CD4-positive, alpha-beta T cell treated with Interferon alpha-2 for 1 hour (primary cell): ENCODE measurements around the gene OBSCN.
"Not testable (repeated sequence)": the region's sequence is repeated elsewhere in the genome, so short reads cannot be mapped to it uniquely, and the experiment has no call there.

Experiments
- DNase-seq, 2 donors: peaks; one replicate each; pipeline ENCODE4 v3.0.0-alpha.2; 2020 to 2022

The OBSCN gene

DNA sequence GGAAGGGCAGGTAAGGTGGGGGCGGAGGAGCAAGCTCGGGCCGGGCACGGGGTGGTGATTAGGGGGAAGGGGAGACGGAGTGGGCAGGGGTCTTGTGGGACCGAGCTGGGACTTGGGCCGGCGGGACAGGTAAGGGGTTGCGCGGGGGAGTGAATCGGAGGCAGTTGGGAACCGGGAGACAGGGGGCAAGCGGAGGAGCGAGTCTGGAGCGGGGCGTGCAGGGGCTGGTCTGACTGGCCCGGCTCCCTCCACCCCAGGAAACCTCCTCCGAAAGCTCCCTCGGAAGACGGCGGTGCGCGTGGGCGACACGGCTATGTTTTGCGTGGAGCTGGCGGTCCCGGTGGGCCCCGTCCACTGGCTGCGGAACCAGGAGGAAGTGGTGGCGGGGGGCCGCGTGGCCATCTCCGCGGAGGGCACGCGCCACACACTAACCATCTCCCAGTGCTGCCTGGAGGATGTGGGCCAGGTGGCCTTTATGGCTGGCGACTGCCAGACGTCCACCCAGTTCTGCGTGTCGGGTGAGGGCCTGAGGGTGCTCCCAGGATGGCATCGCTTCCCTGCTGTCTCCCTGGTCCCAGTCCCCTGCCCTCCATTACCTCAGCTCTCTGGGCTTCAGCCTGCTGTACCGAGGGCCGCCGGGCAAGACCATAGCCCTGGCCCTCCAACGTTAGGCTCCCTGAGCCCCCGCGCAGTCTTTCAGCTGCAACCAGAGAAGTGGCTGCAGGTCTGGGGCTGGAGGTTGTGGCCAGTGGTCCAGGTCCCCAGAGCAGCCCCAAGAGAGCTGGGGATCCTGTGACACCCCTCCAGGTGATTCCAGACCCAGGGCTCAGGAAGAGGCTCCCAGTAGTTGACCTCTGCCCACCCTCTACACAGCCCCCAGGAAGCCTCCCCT lies 6.3 kb downstream of the OBSCN start:
- no peak for DNase-seq

DNA sequence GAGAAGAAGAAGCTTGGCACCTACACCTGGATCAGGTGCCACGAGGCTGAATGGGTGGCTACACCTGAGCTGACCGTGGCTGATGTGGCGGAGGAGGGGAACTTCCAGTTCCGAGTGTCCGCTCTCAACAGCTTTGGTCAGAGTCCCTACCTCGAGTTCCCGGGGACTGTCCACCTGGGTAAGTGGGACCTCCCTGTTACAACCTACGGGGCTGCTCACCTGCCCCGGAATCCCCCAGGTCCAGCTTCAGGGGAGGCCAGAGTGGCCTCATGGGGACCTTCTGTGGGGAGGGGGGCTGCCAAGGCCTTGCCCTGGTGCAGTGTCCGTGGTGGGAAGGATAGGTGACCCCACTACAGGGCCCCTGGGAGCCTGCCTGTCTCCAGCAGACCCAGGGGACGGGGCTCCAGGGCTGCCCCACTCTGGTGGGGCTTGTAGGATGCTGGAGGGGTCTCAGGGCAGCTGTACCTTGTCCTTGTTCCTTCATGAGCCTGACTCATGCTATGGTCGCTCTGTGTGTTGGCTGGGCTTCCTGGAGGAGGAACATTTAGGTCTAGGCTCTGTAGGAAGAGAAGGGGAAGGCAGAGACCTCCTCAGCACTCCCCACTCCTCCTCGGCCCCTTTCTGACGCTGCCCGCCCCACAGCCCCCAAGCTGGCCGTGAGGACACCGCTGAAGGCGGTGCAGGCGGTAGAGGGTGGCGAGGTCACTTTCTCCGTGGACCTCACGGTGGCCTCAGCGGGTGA lies 7.2 kb downstream of the OBSCN start:
- no peak for DNase-seq

DNA sequence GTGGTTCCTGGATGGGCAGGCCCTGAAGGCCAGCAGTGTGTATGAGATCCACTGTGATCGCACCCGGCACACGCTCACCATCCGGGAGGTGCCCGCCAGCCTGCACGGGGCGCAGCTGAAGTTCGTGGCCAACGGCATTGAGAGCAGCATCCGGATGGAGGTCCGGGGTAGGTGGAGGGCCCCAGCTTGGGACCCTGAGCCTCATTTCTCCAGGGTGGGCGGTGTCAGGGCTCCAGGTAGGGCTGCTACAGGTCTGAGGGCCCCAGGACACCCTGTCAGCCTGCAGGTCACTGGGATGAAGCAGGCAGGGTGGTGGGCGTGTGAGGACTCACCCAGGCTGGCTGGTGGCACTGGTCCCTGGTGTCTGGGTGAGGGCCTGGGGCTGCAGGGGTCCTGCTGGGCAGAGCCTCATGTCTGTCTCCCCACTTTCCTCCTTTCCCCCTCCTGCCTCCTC lies 7.8 kb downstream of the OBSCN start:
- no peak for DNase-seq

DNA sequence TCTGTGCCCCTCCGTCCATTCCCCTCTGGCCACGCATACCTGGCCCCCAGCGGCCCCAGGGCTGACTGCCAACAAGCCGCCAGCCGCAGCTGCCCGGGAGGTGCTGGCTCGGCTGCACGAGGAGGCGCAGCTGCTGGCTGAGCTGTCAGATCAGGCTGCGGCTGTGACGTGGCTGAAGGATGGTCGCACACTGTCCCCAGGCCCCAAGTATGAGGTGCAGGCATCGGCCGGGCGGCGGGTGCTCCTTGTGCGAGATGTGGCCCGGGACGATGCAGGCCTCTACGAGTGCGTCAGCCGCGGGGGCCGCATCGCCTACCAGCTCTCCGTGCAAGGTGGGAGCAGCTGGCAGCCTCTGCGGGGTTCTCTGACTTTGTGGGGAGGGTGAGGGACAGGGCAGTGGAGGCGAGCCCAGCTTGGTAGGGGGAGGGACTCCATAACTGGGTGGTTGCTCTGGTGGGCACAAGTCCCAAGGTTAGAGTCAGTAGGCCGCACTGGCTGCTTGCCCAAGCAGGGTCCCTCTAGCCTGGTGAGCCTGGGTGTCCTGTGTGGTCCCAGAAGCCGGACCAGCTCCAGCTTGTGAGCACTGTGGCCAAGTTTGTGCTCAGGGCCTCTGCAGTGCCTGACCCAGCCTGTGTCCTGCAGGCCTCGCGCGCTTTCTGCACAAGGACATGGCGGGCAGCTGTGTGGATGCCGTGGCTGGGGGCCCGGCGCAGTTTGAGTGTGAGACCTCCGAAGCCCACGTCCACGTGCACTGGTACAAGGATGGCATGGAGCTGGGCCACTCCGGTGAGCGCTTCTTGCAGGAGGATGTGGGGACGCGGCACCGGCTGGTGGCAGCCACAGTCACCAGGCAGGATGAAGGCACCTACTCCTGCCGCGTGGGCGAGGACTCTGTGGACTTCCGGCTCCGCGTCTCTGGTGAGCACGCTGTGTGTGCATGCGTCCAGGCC lies 8.8 kb downstream of the OBSCN start:
- no peak for DNase-seq

DNA sequence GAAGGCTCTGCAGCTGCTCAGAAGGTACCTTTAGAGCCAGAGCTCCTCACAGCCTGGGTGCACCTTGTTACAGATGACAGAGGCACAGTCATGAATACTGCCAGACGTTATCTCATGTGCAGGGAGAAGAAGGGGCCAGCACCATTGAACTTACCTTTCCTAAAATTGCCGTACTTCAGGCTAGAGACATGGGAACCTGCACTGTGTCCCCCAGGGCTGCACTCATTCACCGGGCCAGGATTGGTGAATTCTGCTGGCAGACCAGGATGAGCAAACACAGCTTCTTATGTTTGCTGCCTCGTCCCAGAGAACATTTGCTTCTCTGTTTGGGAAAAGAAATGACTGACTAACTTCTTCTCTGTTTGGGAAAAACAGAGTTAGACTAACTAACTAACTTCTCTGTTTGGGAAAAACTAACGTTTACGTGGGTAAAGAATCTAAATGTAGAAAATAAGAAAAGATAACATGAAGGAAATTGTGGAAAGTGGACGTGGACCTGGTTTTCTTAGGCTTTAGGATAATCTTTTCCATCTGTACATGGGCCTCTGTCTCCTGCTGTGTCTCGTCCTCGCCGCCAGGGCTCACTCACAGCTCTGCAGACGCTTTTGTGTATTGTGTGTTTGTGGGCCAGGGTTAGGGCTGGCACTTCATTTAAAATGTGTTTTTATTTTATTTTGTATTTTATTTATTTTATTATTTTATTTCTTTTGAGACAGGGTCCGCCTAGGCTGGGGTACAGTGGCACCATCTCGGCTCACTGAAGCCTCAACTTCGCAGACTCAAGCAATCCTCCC lies 9.9 kb downstream of the OBSCN start:
- DNase-seq, result no peak

DNA sequence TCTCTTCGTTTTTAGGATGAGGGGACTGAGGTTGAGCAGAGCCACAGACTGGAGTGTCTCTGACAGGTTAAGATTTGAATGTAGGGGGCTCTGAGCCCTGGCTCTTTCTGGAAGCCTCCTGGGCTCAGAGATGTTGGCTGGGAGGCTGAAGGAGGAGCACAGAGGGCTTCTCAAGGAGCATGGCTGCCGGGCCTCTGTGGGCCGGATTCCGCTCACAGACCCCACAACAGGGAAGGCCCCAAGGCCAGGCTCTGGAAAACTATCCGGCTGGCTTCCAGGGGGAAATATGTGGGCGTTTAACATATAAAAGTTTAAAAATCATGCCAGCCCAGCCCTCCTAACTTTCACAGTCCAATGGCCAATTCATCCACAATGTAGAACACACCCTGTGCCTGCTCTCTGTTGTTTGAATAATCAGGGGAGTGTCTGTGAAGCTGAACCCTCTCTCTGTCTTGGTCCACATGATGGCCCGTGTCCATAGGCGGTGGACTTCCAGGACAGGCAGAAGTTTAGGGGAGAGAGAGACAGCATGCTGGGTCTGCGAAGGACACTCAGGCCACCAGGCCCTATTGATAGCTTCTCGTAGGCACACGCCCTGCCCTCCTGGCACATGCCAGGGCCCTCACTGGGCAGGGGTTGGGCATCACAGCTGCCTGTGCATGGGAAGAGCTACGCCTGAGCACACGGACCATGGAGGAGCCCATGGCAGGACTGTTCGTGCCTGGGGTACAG lies 10.8 kb downstream of the OBSCN start:
- no peak for DNase-seq

DNA sequence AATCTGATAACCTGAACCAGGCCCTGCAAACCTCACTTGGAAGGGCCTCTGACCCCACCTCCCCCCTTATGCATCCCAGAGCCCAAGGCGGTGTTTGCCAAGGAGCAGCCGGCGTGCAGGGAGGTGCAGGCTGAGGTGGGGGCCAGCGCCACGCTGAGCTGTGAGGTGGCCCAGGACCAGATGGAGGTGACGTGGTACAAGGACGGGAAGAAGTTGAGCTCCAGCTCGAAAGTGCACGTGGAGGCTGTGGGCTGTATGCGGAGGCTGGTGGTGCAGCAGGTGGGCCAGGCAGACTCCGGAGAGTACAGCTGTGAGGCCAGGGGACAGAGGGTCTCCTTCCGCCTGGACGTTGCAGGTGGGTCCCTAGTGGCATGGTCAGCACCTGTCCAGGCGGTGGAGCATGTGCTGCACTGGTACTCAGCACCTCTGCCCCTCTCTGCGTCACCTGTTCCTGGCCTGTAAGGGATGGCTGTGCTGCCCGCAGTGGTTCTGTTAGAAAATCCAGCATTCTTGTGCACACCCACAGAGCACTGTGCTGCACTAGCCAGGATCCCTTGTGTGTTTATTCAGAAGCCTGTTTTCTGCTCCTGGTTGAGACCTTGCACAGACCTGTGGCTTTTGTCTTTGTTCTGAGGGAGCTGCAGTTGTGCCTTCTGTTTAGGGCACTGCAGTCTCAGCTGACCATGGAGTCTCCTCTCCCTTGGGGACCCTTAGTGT lies 11.6 kb downstream of the OBSCN start:
- DNase-seq, result no peak

DNA sequence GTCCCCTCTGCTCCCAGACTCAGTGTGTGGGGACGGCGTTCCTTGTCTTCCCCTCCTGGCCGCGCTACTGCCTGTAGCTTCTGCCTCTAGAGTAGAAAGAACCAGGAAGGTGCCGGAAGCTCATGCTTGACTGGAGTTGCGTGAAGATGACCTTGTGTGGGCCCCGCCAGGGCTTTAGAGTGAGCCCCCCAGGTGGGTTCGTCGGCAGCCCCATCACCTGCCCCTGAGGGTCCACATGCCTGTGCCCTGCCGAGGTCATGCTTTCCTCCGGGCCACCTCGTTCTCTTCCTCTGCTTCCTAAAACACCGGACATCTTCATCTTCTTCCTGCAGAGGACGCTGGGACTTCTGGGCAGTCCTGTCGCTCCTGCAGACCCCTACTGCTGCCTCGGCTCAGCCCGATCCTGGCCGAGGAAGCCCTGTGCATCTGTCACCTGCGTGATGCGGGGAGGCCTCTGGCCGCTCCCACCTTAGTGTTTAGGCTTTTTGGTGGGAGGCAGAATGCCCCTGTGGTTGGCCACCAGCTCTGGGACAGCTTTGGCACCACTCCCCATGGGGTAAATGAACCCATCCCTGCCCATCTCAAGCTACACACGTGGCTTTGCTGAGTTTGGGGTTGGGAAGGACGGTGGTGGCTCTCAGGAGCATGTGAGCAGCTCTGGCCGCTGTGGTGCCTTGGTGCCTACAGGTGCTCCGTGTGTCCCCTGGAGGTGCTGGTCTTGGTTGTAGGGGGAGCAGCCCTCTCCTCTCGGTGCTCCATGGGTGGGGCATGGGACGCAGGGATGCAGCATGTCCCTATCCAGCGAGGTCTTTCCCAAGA lies 12.3 kb downstream of the OBSCN start:
- DNase-seq, result no peak

DNA sequence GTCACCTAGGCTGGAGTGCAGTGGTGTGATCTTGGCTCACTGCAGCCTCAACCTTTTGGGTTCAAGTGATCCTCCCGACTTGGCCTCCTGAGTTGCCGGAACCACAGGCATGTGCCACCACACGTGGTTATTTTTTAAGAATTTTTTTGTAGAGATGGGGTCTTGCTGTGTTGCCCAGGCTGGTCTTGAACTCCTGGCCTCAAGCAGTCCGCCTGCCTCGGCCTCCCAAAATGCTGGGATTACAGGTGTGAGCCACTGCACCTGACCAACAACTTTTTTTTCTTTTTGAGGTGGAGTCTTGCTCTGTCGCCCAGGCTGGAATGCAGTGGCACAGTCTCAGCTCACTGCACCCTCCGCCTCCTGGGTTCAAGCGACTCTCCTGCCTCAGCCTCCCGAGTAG lies 13.3 kb downstream of the OBSCN start:
- DNase-seq, result not testable (repeated sequence)

DNA sequence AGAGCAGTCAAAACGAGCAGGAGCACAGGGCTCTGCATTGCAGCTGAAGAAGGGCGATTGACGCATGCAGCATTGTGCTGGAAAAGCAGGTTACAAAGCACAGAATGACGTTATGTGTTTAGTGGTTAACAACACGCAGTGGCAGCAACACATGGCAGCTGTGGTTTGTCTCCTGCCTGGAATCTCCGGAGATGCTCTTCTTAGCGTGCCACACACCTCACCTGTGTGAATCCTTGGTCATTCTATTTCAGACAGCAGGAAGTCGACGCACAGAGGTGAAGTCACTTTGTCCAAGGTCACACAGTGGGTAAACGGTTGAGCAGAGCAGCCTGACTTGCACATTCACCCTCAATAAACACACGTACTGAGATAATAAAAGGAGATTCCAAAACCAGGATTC lies 14.7 kb downstream of the OBSCN start:
- no peak for DNase-seq

DNA sequence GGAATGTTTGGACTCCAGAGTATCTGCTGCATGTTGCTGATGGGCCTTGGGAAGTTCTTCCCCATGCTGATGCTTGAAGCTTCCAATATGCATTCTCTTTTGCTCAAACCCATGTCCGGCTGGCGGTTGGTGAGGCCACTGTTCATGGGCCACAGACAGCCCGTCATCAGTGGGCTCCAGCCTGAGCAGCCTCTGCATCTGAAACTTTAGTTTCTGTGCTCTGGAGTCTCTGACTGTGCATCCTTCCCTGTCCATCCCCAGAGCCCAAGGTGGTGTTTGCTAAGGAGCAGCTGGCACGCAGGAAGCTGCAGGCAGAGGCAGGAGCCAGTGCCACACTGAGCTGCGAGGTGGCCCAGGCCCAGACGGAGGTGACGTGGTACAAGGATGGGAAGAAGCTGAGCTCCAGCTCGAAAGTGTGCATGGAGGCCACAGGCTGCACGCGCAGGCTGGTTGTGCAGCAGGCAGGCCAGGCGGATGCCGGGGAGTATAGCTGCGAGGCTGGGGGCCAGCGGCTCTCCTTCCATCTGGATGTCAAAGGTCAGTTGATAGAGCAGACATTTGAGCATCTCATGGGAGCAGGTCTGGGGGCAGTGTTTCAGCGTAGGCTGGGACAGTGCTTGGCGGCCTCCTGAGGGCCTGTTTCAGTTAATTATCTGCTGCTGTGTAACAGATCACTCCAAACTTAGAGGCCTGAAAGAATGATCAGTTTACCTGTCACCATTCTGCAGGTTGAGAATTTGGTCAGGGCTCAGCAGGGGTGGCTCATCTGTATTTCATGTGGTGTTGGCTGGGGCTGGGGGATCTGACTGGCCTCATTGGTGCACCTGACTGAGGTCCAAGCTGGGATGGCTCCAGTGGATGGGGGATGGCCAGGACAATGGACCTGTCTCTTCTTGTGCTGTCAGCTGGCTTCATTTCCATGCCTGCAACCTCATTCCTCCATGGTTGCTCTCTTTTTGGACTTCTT lies 16.6 kb downstream of the OBSCN start:
- no peak for DNase-seq

DNA sequence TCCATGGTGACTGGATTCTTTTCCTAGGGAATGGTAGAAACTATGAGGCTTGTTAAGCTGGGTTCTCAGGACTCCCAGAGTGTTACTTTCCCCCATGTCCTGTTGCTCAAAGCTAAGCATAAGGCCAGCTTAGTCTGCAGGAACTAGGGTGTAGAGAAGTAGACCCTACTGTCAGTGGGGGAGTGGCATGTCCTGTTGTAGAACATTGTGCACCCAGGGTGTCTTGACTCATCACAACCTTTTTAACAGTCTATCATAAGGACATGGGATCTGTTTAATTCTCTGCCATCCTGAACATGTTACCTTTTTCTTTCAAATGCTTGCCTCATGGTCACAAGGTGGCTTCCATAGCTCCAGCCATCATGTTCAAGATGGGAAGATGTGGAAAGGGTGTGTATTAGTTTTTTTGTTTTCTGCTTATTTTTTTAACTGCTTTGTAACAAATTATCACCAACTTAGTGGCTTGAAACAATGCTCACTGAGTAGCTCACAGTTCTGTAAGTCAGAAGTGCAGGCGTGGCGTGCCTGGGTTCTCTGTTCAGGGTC lies 17.4 kb downstream of the OBSCN start:
- DNase-seq, result no peak

DNA sequence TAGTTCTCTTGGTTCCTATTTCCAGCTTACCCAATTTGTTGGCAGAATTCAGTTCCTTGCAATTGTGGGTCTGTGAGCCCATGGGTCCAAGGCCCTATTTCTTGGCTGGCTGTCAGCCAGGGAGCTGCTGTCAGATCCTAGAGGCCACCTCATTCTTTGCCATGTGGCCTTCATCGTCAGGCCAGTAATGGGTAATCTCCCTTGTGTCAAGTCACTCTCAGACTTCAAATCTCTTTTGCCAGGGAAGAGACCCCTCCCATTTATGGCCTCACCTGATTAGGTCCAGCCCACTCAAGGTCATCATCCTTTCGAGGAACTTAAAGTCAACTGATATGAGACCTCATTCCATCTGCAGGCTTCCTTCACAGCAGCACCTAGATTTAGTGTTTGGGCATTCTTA lies 17.9 kb downstream of the OBSCN start:
- no peak for DNase-seq

DNA sequence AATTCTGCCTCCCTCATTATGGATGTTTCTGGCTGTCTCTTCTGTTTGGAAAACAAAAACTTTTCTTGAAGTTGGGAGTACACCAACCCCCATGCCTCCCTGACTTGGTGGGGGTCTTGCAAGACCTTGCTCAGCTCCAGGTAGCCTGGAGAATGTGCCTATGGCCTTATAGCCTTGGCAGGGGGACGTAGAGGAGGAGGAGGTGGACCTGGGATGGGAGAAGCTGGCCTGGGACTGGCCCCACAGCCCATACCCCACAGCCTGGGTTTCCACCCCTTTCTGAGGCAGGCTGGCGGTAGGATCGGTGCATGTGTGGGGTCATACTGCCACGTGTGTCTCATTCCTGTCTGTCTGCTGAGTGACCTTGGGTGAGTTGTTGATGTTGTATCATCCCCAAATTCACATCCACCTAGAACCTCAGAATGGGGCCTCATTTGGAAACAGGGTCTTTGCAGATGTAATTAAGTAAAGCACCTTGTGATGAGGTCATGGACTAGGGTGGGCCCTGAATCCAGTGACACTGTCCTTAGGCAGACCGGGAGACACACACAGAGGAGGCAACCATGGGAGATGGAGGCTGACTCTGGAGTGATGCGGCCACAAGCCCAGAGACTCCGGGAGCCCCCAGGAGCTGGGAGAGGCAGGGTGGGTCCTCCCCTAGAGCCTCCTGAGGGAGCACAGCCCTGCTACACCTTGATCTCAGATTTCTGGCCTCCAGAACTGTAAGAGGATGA lies 18.5 kb downstream of the OBSCN start:
- no peak for DNase-seq

DNA sequence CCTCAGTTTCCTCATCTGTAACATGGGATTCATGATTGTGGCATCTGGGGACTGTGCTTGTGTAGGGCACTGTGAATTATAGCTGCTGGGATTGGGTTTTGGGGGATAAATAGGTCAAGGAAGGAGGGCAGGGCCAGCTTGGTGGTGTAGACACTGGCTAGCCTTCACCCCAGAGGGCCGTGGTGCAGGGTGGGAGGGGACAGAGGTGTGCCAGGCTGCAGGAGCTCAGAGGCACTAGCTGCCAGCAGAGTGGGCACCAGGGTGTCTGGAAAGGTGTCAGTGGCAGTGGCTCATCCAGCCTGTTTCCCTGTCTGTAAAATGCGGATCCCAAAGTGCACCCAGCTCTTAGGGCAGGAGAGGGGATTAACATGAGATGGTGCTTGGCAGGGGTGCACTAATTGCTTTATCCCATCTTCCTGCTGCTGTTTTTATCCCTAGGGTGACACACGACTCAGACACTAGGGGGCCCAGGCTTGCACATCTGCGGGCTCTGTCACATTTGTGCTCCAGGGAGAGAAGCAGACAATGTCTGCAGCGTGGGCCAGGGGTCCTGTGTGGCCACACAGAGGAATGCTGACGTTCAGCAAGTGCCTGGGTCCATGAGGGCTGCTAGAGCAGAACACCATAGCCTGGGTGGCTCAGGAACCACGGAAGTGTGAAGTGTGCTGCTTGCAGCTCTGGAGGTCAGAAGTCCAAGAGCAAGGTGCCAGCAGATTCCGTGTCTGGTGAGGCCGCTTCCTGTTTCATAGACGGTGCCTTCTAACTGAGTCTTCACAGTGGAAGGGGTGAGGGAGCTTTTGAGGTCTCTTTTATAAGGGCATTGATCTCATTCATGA lies 19.3 kb downstream of the OBSCN start:
- DNase-seq, result no peak

DNA sequence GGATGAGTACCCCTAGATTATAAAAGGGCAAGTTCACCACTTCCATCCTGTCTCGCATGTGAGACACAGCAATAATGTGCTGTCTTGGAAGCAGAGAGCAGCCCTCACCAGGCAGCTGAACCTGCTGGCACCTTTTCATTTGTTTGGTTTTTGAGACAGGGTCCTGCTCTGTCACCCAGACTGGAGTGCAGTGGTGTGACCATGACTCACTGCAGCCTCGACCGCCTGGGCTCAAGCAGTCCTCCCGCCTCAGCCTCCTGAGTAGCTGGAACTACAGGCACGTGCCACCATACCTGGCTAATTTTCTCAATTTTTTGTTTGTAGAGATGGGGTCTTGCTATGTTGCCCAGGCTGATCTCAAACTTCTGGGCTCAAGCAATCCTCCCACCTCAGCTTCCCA lies 20.3 kb downstream of the OBSCN start:
- not testable (repeated sequence) for DNase-seq
